GM06990 (cell line): ENCODE results near the gene DGKK.

Experiments used
- DNase-seq: peaks from one replicate; pipeline ENCODE4 v3.0.0-alpha.2; 2011; ENCODE audit not compliant: insufficient read length; ENCODE audit errors: extremely low read depth
- H3K27me3 ChIP-seq: replicated peaks from 2 replicates; pipeline ENCODE4 v1.6.0; 2011; ENCODE audit warnings: low read length; ENCODE audit not compliant: control insufficient read depth, insufficient read depth
- H3K36me3 ChIP-seq: 2 replicates; pipeline ENCODE4 v1.5.1; 2011; ENCODE audit warnings: low read length; ENCODE audit not compliant: control insufficient read depth, insufficient read depth
- H3K4me3 ChIP-seq: replicated peaks from 2 replicates; pipeline ENCODE4 v1.5.1; 2011; ENCODE audit warnings: low read depth, mild to moderate bottlenecking, control low read depth, low read length
- TF ChIP-seq, protein P1 (sequence below): IDR thresholded peaks from 2 replicates; pipeline ENCODE4 v1.5.1; 2011; ENCODE audit warnings: low read length, control low read depth, mild to moderate bottlenecking, inconsistent platforms; ENCODE audit not compliant: insufficient read depth, poor library complexity, severe bottlenecking

The DGKK gene, protein sequence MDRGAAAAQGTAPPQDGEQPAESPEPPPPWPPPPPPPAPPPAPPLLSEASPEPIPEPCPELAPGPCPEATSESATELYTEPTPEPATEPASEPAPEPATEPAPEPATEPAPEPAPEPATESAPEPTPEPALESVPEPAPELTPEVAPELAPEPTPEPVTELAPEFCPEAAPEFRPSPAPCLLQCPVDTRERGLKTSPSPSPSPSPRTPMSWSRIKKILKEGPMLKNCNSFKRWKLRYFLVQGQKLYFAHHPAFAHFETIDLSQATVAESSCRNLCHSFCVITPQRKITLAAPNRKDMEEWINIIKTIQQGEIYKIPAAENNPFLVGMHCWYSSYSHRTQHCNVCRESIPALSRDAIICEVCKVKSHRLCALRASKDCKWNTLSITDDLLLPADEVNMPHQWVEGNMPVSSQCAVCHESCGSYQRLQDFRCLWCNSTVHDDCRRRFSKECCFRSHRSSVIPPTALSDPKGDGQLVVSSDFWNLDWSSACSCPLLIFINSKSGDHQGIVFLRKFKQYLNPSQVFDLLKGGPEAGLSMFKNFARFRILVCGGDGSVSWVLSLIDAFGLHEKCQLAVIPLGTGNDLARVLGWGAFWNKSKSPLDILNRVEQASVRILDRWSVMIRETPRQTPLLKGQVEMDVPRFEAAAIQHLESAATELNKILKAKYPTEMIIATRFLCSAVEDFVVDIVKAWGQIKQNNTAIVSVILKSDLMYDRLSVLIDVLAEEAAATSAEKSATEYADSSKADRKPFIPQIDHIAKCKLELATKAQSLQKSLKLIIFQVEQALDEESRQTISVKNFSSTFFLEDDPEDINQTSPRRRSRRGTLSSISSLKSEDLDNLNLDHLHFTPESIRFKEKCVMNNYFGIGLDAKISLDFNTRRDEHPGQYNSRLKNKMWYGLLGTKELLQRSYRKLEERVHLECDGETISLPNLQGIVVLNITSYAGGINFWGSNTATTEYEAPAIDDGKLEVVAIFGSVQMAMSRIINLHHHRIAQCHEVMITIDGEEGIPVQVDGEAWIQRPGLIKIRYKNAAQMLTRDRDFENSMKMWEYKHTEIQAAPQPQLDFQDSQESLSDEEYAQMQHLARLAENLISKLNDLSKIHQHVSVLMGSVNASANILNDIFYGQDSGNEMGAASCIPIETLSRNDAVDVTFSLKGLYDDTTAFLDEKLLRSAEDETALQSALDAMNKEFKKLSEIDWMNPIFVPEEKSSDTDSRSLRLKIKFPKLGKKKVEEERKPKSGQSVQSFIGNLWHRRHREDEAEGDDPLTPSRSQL

DNA sequence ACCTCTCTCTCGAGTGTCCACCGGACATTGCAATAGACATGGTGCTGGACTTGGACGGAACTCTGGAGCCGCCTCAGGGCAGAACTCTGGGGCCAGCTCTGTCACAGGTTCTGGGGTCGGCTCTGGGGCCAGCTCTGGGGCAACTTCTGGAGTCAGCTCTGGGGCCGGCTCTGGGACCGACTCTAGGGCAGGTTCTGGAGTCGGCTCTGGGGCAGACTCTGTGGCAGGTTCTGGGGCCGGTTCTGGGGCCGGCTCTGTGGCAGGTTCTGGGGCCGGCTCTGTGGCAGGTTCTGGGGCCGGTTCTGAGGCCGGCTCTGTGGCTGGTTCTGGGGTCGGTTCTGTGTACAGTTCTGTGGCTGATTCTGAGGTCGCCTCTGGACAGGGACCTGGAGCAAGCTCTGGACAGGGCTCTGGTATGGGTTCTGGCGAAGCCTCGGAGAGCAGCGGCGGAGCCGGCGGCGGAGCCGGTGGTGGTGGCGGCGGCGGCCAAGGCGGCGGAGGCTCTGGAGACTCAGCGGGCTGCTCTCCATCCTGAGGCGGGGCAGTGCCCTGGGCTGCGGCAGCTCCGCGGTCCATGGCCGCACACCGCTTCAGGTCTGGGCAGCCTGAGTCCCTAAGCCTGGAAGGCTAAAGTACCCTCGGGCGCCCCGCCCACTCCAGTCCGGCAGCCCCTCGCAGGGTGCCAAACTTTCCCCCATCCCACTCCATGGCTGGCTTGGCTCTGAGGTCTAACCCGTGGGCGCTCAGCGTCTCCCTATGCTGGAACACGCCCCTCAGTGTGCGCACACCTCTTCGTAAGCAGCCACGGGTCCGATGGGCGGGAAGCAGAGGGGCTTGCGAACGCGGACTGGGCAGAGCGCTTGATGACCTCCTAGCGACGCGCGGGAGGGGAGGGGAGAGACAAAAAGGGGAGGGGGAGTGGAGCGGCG lies at the start of gene DGKK:
Gene DGKK, minus strand, starts transcription at position 723 of the 929 bp plus-strand sequence. Its CDS starts 147 bp downstream, at position 576.
- Histone ChIP-seq H3K36me3 (no peaks in the 10 kb centered on the region), H3K27me3 (no peaks in the 10 kb centered on the region; the same call in 1 of the 2 replicates), H3K4me3 (no peak within 1 kb of the TSS)
- DNase-seq = no peak
- TF ChIP-seq, protein P1, sequence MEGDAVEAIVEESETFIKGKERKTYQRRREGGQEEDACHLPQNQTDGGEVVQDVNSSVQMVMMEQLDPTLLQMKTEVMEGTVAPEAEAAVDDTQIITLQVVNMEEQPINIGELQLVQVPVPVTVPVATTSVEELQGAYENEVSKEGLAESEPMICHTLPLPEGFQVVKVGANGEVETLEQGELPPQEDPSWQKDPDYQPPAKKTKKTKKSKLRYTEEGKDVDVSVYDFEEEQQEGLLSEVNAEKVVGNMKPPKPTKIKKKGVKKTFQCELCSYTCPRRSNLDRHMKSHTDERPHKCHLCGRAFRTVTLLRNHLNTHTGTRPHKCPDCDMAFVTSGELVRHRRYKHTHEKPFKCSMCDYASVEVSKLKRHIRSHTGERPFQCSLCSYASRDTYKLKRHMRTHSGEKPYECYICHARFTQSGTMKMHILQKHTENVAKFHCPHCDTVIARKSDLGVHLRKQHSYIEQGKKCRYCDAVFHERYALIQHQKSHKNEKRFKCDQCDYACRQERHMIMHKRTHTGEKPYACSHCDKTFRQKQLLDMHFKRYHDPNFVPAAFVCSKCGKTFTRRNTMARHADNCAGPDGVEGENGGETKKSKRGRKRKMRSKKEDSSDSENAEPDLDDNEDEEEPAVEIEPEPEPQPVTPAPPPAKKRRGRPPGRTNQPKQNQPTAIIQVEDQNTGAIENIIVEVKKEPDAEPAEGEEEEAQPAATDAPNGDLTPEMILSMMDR = no peak

DNA sequence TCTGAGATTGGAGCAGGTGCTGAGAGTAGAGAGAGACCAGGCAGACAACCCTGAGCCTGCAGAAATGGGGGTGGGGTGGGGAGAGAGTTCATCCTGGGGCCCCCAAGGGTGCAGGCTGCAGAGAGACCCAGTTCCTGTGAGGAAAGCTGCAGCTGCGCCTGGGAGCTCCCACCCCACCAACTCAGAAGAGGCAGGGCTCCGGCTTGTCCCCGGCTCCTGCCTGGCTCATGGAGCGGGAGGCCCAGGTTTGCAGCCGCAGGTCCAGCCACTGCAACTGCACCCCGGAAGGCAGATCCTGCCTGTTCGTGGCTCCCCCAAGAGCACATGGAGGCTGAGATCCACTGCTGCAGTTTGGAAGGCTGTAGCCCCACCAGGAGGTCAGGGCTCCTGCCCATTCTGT lies 44.2 kb upstream of the DGKK start:
- Histone ChIP-seq H3K36me3 (no peaks in the 10 kb centered on the region), H3K4me3 (no peak overlapping the region), H3K27me3 (no peaks in the 10 kb centered on the region)
- TF ChIP-seq, protein P1 = no peak
- no peak for DNase-seq

DNA sequence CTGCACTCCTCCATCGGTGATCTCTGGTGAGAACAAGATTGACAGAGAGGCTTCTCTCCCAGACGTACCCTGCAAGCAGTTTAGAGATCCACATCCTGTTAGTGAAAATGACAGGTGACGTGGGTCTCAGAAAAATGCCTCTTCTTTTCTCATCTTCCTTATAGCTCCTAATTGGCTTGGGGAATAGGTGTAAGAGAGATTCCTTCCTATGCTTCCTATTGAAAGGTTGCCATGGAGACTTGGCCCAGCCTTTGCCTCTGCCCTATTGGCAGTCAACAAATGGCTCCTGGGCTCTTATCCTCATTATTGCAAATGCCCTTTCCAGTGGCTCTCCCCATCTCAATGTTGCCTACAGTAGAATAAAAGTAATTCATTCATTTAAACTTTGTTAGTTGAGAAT lies 26.5 kb upstream of the DGKK start:
- TF ChIP-seq, protein P1 = no peak
- no peak for DNase-seq
- H3K36me3 ChIP-seq = no peaks in the 10 kb centered on the region
- H3K27me3 ChIP-seq = no peaks in the 10 kb centered on the region
- no peak overlapping the region for H3K4me3 ChIP-seq

DNA sequence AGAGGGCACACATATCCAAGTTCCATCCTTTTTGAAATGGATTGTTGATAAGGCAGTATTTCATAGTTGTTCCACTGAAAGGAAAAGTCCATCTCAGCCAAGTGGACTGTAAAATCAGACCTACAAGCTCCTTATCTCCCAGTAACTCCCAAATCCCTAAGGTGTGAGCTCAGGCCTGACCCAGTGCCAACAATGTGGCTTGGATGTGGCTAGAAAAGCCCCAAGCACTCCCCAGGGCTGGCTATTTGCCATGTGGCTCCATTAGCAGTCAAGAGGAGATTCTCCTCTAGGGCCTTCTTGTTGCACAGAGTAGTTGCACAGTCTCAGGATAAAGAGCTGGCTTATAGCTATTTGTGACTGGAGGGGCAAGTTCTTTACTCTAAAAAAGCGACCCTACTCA lies 25.0 kb upstream of the DGKK start:
- TF ChIP-seq, protein P1 = no peak
- Histone ChIP-seq H3K36me3 (no peaks in the 10 kb centered on the region), H3K4me3 (no peak overlapping the region), H3K27me3 (no peaks in the 10 kb centered on the region)
- DNase-seq = no peak

DNA sequence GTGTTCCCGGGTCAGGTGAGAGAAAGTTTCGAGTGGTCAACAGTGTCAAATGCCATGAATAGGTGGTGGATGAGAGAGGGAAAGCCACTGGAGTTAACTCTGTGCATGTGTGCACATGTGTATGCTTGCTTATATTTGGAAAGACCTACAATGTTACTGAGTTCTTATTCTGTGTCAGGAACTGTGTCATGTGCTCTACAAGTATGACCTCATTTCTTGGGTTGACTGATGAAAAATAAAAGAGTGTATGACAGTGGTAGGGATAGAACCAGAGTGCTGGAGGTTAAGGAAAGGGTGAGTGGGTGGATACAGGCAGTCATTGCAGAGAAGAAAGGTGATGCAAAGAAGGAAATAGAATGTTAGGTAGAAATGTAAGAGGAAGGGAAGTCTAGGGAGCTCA lies 22.1 kb upstream of the DGKK start:
- no peak for DNase-seq
- TF ChIP-seq, protein P1 = no peak
- Histone ChIP-seq H3K27me3 (no peaks in the 10 kb centered on the region), H3K36me3 (no peaks in the 10 kb centered on the region), H3K4me3 (no peak overlapping the region)
